Thoracic aorta (tissue), 2 donors: ENCODE data around the gene PHLDB2. TPM values are rescaled to one million over a fixed set of nuclear protein-coding genes. Genes with fewer than 3 reads are reported as not detected.

Source experiments
- ATAC-seq: fragments of 150-250 bp; one replicate; pipeline ENCODE4 v1.8.0; 2017; ENCODE audit warnings: low read depth; ENCODE audit not compliant: insufficient number of reproducible peaks, low FRiP score
- DNase-seq: peaks from one replicate; pipeline ENCODE4 v3.0.0-alpha.2; 2020; ENCODE audit warnings: low spot score
- H3K27ac ChIP-seq, 2 donors: fragments of 200-600 bp; sonication (generic); 1 replicate in 1 of 2; 2 replicates in 1 of 2; pipeline ENCODE4 v1.5.1; 2016; ENCODE audit warnings: mild to moderate bottlenecking in 2 of 2, moderate library complexity in 2 of 2
- H3K27me3 ChIP-seq: fragments of 200-600 bp; sonication (generic); replicated peaks from 2 replicates; pipeline ENCODE4 v1.6.0; 2016; ENCODE audit warnings: mild to moderate bottlenecking; ENCODE audit not compliant: insufficient read depth
- H3K36me3 ChIP-seq: fragments of 200-600 bp; sonication (generic); one replicate; pipeline ENCODE4 v1.5.1; 2016
- H3K4me1 ChIP-seq, 2 donors: fragments of 200-600 bp; sonication (generic); 1 replicate in 1 of 2; 2 replicates in 1 of 2; pipeline versions ENCODE4 v1.5.1 to v1.6.0; 2016; ENCODE audit warnings: low read depth in 2 of 2, mild to moderate bottlenecking in 1 of 2; ENCODE audit not compliant: control insufficient read depth in 1 of 2
- H3K4me3 ChIP-seq: fragments of 200-600 bp; sonication (generic); 2 replicates; pipeline ENCODE4 v1.5.1; 2016; ENCODE audit warnings: mild to moderate bottlenecking
- H3K9me3 ChIP-seq: fragments of 200-600 bp; sonication (generic); 2 replicates; pipeline ENCODE4 v1.5.1; 2016
- total RNA-seq, 2 donors: library from RNA; depleted of rRNA; stranded (reverse); fragments of >200 nt; gene quantifications; one replicate each; pipeline versions ENCODE4 v1.1.0 to v1.2.3, GENCODE V29; 2016
- TF ChIP-seq, protein P1 (sequence below): fragments of 200-600 bp; sonication (generic); IDR thresholded peaks from one replicate; pipeline ENCODE4 v1.5.1; 2019; ENCODE audit warnings: antibody characterized with exemption

PHLDB2 gene
- total RNA-seq, 2 donors from 2014 or later: 99.0 to 140 TPM

DNA sequence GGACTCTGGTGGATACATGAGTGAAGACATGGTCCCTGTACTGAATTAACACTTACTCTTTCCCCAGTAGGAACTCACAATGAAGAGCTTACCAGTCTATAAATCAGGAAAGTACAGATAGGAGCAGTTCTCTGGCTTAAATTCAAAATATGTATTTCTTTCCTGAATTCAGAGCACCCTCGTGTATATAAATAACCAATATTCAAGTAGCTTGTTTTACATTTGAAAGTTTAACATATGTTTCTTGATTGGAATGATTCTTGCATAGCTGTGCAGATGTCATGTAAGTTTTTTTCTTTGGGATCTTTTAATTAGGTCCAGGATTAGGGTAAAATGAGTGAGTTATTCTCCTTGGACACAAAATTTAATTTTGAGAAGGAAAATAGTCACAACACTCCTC is 160.7 kb downstream of the PHLDB2 start:
- Histone ChIP-seq H3K36me3 (no peaks in the 10 kb centered on the region), H3K4me3 (no peak overlapping the region), H3K9me3 (no peaks in the 10 kb centered on the region), H3K4me1 (no peaks in the 10 kb centered on the region), H3K27me3 (no peaks in the 10 kb centered on the region), H3K27ac (no peak overlapping the region)
- no peak for DNase-seq
- ATAC-seq: no peak
- TF ChIP-seq, protein P1, sequence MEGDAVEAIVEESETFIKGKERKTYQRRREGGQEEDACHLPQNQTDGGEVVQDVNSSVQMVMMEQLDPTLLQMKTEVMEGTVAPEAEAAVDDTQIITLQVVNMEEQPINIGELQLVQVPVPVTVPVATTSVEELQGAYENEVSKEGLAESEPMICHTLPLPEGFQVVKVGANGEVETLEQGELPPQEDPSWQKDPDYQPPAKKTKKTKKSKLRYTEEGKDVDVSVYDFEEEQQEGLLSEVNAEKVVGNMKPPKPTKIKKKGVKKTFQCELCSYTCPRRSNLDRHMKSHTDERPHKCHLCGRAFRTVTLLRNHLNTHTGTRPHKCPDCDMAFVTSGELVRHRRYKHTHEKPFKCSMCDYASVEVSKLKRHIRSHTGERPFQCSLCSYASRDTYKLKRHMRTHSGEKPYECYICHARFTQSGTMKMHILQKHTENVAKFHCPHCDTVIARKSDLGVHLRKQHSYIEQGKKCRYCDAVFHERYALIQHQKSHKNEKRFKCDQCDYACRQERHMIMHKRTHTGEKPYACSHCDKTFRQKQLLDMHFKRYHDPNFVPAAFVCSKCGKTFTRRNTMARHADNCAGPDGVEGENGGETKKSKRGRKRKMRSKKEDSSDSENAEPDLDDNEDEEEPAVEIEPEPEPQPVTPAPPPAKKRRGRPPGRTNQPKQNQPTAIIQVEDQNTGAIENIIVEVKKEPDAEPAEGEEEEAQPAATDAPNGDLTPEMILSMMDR: no peak

DNA sequence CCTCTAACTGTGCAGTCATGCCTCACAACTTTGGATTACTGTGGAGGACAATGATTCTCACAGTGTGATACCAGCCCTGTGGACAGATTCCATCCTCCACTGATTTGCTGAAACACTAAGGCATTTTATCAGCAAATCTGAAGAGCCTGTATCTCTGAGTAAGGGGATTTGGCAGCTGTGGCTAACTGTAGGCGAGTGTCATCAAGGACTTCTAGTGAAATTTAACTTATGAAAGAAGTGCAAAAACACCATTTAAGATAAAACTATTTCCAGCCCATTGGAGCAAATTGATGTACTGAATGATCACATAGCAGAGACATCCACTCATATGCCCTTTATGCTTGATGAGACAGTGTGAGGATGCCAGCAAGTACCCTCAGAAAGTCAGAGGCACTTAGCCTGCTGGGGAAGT is 161.6 kb downstream of the PHLDB2 start:
- TF ChIP-seq, protein P1: no peak
- ATAC-seq: no peak
- H3K27me3 ChIP-seq: no peaks in the 10 kb centered on the region
- H3K4me1 ChIP-seq: no peaks in the 10 kb centered on the region
- H3K27ac ChIP-seq: no peak overlapping the region
- H3K9me3 ChIP-seq: no peaks in the 10 kb centered on the region
- H3K4me3 ChIP-seq: no peak overlapping the region
- no peaks in the 10 kb centered on the region for H3K36me3 ChIP-seq
- no peak for DNase-seq

Other genes starting within 250 kb of the PHLDB2 start
- under 1 TPM; 0.54 to 0.78 TPM for gene PLCXD2, start 184.6 kb upstream of the PHLDB2 start, total RNA-seq
- gene ABHD10, start 119.8 kb downstream of the PHLDB2 start, total RNA-seq: 10 to 100 TPM in 1 of 2 donors, 1 to 10 TPM in 1; 9.6 to 13.2 TPM
- gene TAGLN3, start 139.7 kb downstream of the PHLDB2 start, total RNA-seq: not detected
- gene TMPRSS7, start 175.5 kb downstream of the PHLDB2 start, total RNA-seq: not detected
- gene C3orf52, start 227.1 kb downstream of the PHLDB2 start, total RNA-seq: 10 to 100 TPM in 1 of 2 donors, 1 to 10 TPM in 1; 8.8 to 19.6 TPM